A549 (cell line): ENCODE results near the gene ACOD1.

Experiments
- EP300 ChIP-seq, 2 experiments: fragments of >200 bp; sonication (Bioruptor Twin); formaldehyde crosslinking; IDR thresholded peaks; 2 replicates in 1 of 2; 3 replicates in 1 of 2; pipeline ENCODE4 v1.6.1; 2016 to 2017
- KDM1A ChIP-seq: fragments of 200-600 bp; sonication (generic); IDR thresholded peaks from 2 replicates; pipeline ENCODE4 v1.6.1; 2016; ENCODE audit warnings: low read depth, mild to moderate bottlenecking
- MAZ ChIP-seq: fragments of 150-350 bp; IDR thresholded peaks from 2 replicates; pipeline ENCODE4 v1.6.1; 2014; ENCODE audit warnings: antibody characterized with exemption, low read depth, low read length, borderline replicate concordance
- PHF8 ChIP-seq: fragments of 200-600 bp; sonication (generic); IDR thresholded peaks from 2 replicates; pipeline ENCODE4 v1.6.1; 2016; ENCODE audit warnings: low read depth, mild to moderate bottlenecking, antibody characterized with exemption, moderate library complexity, borderline replicate concordance
- TF ChIP-seq, protein P1 (sequence below): fragments of >200 bp; sonication (Bioruptor Twin); formaldehyde crosslinking; IDR thresholded peaks from 3 replicates; pipeline ENCODE4 v1.5.1; 2016

DNA sequence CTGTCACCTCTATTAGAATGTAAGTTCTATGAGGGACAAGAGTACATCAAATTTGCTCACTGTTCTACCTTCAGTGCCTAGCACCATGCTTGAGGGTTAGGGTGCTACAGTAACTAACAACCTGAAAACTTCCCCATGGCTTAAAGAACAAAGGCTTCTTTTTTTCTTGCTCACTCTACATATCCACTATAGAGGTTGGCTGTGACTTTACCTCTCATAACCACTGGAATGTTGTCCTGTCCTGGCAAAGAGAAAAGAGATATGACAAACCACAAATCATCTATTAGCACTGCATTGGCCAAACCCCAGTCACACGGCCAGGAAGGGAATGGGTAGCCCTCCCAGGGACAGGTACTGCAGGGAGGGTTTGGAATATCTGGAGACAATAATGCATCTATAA is 23.2 kb upstream of the ACOD1 start:
- TF ChIP-seq, protein P1, sequence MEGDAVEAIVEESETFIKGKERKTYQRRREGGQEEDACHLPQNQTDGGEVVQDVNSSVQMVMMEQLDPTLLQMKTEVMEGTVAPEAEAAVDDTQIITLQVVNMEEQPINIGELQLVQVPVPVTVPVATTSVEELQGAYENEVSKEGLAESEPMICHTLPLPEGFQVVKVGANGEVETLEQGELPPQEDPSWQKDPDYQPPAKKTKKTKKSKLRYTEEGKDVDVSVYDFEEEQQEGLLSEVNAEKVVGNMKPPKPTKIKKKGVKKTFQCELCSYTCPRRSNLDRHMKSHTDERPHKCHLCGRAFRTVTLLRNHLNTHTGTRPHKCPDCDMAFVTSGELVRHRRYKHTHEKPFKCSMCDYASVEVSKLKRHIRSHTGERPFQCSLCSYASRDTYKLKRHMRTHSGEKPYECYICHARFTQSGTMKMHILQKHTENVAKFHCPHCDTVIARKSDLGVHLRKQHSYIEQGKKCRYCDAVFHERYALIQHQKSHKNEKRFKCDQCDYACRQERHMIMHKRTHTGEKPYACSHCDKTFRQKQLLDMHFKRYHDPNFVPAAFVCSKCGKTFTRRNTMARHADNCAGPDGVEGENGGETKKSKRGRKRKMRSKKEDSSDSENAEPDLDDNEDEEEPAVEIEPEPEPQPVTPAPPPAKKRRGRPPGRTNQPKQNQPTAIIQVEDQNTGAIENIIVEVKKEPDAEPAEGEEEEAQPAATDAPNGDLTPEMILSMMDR = no peak
- TF ChIP-seq PHF8 (no peak), MAZ (no peak), EP300 (IDR thresholded peaks at IDR 0.05) (no peak), KDM1A (no peak)
